A673 (cell line): ENCODE results near the gene DPYSL5.

Source experiments
- EZH2 ChIP-seq: fragments of 200-600 bp; sonication (generic); IDR thresholded peaks from 2 replicates; pipeline ENCODE4 v1.6.1; 2017; ENCODE audit warnings: borderline replicate concordance, low read depth, mild to moderate bottlenecking, mixed read lengths, antibody characterized with exemption, low read length; ENCODE audit not compliant: poor library complexity, severe bottlenecking
- TF ChIP-seq, protein P1 (sequence below): fragments of 300-800, 200-600 bp; sonication (generic); conservative IDR thresholded peaks from 2 replicates; pipeline ENCODE4 v1.5.1; 2017; ENCODE audit warnings: low read depth, mild to moderate bottlenecking, antibody characterized with exemption, low read length, moderate library complexity, mixed read lengths

DNA sequence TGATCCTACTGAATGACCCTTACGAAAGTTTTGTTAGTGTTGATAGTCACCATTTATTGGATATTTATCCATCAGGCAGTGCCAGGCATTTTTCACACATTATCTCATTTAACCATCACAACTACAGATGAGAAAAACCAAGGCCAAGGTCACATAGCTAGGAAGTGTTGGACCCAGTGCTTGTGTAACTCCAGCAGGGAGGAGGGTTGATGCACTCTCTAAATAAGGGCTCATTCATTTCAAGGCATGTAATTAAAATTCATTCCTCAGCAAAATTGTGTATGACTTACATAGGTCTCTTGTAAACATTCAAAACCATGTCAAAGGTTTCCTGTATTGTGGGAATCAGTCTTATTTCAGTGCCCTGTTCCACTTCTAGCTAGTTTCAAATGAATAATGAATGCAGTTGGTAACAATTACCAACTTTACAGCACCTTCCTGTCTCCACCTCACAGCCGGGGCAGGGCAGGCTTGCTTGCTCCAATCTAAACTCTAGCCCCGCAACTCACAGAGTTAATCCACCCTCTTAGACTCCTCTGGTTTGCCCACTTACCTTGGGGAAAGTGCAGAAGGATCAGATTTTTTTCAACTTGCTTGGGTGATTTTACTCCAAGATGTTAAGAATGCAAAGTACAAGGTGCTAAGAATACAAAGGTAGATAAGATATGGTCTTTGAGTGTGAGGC, 116.7 kb downstream of the DPYSL5 start:
- TF ChIP-seq, protein P1, sequence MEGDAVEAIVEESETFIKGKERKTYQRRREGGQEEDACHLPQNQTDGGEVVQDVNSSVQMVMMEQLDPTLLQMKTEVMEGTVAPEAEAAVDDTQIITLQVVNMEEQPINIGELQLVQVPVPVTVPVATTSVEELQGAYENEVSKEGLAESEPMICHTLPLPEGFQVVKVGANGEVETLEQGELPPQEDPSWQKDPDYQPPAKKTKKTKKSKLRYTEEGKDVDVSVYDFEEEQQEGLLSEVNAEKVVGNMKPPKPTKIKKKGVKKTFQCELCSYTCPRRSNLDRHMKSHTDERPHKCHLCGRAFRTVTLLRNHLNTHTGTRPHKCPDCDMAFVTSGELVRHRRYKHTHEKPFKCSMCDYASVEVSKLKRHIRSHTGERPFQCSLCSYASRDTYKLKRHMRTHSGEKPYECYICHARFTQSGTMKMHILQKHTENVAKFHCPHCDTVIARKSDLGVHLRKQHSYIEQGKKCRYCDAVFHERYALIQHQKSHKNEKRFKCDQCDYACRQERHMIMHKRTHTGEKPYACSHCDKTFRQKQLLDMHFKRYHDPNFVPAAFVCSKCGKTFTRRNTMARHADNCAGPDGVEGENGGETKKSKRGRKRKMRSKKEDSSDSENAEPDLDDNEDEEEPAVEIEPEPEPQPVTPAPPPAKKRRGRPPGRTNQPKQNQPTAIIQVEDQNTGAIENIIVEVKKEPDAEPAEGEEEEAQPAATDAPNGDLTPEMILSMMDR: no peak
- no peak for TF ChIP-seq EZH2
